HG03442 (cell line): ENCODE measurements around the gene TTLL12.
"Not testable (repeated sequence)": the region's sequence is repeated elsewhere in the genome, so short reads cannot be mapped to it uniquely, and the experiment has no call there.

Source experiments
- ATAC-seq: cut with Tn5 transposase; IDR thresholded peaks from one replicate; pipeline ENCODE4 v1.9.1; 2021; ENCODE audit warnings: mild to moderate bottlenecking, moderate library complexity; ENCODE audit not compliant: unreplicated experiment

Gene TTLL12

DNA sequence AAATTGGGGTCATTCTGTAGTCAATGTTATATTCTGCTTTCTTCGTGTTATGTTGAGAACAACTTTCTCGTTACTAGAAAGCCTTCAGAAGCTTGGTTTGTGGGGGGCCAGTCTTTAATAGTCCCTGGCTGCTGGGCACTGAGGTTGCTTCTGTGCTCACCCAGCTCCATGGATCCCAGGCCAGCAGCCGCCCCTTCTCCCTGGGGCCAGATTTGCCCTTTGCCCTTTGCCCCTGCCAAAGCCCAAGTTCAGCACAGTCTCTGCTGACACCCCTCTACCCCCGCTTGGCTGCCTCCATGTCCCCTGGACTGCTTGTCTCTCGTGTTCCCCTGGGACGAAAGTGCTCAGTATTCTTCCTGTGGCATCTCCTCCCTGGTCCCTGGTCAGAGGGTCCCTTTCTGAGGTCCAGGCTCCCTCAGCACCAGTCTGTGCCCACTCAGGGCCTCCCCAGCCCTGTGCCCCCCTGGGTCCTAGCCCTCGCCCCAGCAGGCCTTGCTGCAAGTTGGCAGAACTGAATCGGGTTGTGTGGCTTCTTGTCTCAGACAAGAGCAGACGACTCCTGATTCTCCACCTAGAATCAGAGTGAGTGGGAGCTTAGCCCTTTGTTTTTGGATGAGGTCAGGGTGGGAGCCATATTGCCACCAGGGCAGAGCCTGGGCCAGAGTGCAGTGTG is 28.9 kb downstream of the TTLL12 start:
- ATAC-seq: no peak

DNA sequence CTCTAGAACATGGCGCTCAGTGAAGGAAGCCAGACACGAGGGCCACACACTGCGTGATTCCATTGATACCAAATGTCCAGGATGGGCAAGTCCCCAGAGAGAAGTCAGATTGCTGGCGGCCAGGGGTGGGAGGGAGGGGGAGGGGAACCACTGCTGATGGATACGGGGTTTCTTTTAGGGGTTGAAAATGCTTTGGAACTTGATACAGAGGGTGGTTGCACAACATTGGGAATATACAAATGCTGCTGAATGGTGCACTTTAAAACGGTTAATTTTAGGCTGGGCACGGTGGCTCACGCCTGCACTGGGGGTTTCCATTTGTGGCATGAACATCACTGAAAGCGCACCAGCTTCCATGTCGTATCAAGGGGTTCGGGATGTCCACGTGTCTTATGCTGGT is 30.5 kb downstream of the TTLL12 start:
- no peak for ATAC-seq

DNA sequence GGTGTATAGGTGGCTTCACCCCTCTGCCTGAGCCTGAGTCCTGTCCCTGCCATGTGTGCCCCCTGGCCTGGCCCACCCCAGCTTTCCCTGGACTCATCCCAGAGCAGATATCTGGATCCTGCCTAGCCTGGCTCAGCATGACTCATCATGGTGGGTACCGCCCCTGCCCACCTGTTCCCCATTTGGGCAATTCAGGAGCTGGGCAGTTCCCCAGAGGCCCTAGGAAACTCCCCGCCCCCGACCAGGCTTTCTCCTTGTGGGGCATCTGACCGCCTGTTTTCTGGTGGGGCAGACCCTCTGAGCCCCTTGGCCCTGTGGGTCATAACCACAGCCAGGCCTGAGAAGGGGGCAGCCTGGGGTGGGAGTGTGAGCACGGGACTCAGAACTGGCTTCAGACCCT is 31.1 kb downstream of the TTLL12 start:
- ATAC-seq: no peak

DNA sequence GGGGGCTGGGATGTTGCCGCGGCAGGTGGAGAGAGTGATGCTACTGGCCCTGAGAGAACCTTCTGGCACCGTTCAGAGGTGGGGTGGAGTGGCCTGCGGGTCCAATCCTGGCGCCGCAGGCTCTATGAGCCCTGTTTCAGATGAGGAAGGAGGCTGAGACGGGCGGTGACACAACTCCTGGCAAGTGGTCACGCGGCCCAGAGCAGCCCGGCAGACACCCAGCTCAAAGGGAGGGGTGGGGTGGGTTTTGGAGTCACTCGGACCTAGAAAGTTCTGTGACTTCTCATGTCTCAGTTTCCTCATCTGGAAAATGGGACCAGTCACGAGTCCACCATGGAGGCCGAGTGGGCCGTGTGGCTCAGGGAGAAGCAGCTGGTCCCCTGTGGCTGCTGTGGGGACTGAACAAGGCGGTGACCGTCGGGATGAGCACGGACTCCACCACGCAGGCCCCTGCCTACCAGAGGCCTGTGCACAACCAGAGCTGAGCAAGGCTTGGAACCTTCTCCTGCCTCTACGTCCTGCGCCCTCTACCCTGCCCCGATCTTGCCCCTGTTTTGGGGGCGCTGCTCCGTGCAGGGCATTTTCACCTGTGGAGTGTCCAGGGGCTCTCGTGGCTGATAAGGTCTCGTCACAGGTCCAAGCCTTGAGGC is 31.9 kb downstream of the TTLL12 start:
- no peak for ATAC-seq

DNA sequence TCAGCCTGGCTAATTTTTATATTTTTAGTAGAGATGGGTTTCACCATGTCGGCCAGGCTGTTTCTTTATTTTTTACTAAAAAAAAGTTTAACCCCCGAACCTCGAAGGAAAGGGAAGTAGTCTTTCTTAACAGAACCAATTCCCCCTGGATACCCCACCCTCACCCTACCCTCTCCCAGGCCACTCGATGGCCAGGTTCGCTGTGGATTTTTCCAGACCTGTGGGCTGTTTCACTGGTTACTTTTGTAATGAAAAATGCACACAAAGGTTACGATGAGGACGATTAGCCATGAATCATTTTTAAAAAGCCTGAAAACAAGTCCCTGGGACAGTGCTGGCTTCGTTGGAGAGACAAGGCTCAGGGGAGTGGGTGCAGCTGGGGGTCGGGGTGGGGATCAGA is 33.0 kb downstream of the TTLL12 start:
- ATAC-seq: no peak

DNA sequence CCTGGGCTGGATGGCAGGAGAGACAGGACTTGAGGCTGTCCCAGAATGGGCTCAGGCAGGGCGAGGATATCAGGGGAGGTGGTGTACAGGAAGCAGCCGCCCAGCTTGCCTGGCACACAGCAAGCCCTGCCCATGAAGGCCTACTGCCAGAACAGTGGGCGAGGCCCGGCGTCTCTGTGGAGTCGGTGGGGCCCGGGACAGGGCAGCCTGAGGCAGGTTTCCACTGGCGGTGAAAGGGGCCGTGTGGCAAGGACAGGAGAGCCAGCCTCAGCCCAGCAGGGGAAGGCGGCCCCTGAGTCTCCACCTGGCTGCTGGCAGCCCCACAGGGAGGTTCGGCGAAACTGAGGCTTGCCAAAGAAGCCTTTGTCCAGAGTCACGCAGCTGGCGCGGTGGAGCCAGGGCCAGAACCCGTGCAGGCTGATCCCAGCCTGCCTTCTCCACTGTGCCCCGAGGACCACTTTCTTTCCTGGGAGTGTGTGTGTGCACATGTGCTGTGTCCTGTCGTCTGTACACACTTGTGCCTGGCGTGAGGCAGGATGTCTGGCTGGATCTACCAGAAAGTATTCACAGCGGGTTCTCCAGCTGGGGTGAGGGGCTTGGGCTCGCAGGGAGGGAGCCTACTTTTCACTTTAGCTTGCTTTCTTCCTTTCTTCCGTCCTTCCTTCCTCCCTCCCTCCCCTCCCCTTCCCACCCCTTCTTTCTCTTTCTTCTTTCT is 34.4 kb downstream of the TTLL12 start:
- no peak for ATAC-seq

DNA sequence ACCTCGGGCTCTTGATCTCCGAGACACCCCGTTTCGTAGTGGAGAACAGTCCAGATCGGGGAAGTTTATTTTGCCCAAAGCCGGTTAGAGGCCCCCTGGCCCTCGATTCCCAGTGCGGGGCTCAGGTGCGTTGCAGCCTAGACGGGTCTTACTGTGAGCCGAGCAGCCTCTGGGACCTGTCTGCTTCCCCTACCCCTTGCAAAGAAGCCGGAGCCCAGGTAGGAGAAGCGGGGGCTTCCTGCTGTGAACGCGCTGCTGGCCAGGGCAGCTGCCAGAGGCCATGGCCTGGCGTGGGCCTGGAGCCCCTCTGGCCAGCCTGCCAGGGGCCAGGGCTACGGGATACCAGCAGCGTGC is 35.0 kb downstream of the TTLL12 start:
- ATAC-seq: no peak

DNA sequence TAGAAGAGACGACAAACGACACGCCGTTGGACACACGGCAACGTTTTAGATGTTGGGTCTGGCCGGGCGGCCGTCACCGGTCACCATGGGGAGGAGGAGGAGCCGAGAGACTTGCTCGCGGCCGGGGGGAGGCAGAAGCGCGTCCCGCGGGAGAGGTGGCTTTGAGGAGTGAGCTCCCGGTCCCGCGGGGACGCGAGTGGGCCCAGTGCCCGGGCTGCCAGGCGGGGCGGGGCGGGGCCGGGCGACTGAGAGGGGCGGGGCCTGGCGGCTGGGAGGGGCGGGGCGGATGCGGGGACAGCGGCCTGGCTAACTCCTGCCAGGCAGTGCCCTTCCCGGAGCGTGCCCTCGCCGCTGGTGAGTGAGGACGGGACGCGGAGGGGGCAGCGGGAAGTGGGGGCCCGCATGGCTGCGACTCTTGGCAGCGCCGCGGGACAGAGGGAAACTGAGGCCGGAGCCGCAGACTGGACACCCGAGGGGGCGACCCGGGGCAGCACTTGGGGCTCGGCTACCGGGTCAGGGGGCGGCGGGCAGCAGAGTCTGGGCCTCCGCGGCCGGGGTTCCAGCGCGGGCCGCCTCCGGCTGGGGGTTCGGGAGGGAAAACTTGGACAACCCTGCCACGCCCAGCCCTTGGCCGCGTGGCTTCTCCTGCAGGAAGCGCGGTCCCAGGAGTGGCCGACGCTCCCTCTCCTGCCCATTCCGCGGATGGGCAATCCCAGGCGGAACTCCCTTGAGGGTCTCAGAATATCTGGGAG is 35.5 kb downstream of the TTLL12 start, which contains the start of gene TSPO:
Gene TSPO, plus strand, starts transcription at position 309 of the 752 bp plus-strand sequence. CDS start 7,680 bp downstream, outside the sequence.
- no peak for ATAC-seq

DNA sequence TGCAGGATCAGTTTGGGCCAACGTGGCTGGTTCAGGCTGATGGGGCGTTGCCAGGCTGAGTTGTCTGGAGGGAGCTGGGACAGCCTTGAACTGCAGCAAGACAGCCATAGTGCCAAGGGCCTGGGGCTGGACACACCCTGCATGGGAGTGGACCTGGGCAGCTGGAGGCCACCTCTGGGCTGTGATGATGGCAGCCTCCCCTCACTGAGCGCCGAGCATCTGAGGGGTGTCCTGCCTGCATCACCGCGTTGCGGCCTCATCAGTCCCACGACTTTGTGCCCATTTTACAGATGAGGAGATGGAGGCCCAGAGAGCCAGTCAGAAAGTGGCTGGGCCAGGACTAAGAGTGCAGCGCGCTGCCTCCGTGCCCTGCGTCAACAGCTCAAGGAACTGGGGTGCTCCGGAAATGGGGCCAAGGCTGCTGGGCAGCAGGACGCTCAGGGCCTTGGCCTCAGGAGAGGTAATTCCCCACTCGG is 36.2 kb downstream of the TTLL12 start:
- ATAC-seq: no peak

DNA sequence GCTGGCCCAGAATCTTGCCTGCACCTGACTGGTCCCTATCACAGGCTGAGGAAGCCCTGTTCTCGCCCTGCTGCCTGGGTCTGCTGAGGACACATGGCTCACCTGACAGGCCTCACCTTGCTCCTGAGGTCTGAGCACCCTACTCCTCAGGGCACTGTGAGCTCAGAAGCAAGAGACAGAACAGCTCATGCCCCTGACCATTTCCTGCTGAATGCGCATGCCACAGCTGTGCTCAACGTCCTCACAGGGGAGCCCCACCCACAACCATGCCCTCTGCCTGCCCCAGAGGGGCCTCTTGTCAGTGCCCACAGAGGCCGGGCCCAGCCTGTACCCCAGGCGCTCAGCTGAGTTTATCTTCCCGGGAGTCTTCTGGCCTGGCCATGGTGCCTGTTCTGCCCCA is 38.4 kb downstream of the TTLL12 start:
- no peak for ATAC-seq

DNA sequence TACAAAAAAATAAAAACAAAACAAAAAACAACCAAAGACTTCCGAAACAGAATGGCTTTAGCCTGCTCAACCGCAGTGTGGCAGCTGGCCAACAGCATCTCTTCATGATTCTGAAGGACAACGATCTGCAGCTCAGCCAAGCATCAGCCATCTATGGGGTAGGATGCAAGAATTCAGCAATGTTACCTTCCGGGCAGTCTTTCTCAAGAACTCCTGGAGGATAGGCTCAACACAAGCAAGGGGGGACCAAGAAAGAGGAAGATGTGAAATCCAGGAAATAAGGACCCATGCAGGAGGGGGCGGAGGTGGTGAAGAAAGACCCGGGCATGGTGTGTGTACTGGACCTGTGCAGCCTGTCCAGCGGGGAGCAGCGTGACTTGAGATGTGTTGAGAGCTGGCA is 39.1 kb downstream of the TTLL12 start:
- ATAC-seq: no peak

DNA sequence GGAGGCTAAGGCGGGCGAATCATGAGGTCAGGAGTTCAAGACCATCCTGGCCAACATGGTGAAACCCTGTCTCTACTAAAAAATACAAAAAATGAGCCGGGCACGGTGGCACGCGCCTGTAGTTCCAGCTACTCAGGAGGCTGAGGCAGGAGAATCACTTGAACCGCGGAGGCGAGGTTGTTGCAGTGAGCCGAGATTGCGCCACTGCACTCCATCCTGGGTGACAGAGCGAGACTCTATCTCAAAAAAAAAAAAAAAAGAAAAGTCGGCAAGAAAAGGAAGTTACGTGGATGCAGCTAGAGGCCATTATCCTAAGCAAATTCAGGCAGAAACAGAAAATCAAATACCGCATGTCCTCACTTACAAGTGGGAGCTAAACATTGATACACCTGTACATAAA is 40.6 kb downstream of the TTLL12 start:
- ATAC-seq: not testable (repeated sequence)

DNA sequence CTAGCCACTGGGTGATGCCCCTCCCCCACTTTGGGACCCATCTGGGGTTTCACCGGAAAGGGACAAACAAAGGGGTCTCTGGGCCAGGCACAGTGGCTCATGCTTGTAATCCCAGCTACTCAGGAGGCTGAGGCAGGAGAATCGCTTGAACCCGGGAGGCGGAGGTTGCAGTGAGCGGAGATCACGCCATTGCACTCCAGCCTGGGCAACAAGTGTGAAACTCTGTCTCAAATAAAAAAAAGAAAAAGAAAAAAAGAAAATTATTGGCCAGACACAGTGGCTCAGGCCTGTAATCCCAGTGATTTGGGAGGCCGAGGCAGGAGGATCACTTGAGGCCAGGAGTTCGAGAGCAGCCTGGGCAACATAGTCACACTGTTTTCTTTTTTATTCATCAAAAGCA is 41.6 kb downstream of the TTLL12 start:
- not testable (repeated sequence) for ATAC-seq

DNA sequence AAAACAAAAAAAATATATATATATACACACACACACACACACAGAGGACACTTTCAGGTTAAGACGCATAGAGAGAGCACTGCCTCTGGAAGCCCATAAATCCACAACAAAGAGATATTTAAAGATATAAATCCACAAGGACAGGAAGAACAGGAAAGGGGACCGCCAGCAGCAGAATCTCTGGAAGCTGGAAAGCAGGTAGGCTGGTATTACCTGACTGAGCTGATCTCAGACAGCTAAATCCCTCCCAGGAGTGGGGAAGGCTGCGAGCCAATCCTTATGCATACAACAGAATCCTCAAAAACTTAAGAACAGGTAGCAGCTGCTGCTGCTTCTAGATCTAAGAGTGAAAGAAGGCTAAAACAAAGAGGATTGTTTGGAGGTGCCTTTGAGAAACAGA is 42.0 kb downstream of the TTLL12 start:
- no peak for ATAC-seq

DNA sequence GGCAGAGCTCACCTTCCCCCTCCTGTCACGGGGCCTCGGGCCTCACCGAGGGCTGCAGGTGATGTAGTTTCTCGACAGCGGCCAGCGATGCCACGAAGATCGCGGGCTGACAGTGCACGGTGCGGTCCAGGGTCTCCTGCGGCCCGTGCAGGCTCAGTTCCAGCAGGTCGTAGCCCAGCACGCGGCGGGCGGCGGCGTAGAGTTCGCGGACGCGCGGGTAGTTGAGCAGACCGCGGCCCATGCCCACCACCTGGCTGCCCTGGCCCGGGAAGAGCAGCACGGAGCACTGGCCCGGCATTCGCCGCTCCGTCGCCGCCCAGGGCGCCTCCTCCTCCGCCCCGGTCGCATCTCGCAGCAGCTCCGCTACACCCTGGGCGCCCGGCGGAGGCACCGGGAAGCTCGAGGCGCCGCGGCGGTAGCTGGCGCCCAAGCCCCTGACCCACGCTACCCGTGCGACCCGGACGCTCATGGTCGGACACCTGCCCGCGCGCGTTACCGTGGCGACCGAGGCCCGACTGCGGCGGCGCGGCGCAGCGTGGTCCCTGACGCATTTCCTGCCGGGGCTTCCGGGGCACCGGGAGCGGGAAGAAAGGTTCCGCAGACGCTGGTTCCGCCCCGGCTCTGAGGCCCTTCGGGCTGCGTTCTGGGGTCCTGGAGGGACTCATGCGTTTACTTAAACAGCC is 43.9 kb downstream of the TTLL12 start, which contains the start of gene MCAT:
Gene MCAT, minus strand, starts transcription at position 519 of the 683 bp plus-strand sequence. Its CDS starts 50 bp downstream, at position 469.
- ATAC-seq: peak; percentile 82

DNA sequence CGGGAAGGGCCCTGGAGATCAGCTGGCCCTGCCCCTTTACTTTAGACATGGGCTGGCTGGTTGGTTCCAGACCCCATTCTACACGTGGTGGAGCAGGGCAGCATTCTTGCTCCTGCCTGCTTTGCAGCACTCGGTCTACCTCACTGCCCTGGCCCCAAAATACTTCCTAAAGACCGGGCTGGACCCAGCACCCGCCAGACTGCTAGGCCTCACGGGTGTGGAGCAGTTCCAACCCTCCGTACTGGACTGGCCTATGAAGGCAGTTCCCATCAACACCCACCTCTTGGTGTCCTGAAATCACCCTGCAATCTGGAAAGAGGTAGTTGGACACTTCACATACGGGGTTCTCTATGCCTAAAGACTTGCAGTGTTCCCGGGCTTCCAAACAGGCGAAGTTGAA is 50.1 kb downstream of the TTLL12 start:
- no peak for ATAC-seq

DNA sequence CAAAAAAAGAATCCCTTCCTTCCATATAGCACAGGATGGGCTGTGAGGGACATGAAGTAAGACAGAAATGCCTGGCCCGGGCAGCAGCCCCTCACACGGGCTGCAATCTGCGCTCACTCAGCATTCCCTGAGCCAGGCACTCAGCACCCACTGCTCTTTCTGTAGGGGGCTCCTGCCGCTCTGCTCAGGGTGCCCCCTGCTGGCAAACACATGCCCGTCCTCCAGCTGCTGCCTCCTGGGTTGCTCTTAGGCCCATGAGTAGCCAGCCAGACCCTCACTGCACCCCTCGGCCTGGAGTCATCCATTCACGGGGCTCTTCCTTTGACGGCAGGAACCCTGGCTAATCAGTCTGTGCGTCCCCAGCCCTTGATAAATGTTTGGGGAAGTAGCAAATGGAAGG is 50.7 kb downstream of the TTLL12 start:
- ATAC-seq: no peak

DNA sequence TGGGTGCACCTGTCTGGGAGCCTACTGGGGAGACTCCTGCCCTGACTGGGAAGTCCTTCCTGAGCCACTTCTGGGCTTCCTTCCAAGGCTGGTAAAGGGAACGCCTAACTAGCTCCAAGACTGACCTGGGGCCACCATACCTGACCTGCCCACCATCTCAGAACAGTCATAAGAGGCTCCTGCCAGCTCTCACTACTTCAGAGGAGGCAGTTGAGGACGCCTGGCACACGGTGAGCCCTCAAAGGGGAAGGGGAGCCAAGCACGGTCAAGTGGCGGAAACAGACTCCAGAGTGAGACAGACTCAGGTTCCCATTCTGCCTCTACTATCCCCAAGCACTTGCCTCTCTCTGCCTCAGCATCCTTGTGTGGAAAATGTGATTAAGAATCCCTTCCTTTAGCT is 51.4 kb downstream of the TTLL12 start:
- no peak for ATAC-seq

DNA sequence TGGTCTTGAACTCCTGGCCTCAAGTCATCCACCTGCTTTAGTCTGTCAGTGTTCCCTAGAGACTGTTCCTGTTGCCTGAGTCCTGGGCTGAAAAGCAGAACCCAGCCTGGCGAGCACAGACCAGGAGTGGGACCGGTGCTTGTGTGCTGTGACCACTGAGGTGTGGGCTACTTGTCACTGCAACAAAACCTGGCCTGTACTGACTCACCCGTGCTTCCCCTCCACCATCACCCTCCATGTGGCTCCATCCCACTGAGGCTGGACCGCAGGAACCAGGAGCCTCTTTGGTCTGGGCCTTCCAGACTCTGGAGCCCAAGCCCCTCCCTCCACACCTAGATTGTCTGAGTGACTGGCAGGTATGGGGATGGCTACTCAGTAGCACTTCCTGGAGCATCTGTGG is 52.4 kb downstream of the TTLL12 start:
- no peak for ATAC-seq

DNA sequence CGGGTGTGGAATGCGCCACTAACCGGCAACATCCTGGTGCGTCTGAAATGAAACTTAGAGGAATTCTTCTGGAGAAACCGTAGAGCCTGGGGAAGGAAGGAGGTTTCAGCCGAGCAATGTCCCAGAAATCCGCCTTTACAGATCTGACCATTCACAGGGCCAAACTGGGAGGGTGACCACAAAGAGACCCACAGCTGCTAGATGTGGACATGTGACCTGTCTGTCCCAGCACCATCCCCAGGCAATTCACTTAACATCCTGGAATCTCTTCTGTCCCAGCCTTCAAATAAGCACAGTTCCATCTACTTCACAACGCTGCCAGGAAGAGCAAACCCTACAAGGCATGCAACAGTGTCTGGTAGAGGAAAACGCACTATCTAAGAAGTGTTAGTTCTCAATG is 53.5 kb downstream of the TTLL12 start:
- no peak for ATAC-seq
